ENCODE data around the gene STON1. TPM values are rescaled to one million over a fixed set of nuclear protein-coding genes. Genes with fewer than 3 reads are reported as not detected.

STON1 gene
- total RNA-seq, 1 experiment from 2014 or later, result 5.5 TPM

DNA sequence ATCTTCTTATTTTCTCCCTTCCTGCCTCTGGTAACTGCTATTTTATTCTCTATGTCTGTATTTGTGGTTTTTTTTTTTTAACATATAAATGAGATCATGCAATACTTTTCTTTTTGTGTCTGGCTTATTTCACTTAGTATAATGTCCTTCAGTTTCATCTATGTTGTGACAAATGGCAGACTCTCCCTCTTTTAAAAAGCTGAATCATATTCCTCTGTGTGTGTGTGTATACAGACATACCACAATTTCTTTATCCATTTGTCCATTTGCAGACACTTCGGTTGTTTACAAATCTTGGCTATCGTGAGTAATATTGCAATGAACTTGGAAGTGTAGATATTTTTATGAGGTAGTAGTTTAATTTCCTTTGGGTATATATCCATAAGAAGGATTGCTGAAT is 94.7 kb downstream of the STON1 start:
- no peaks in the 10 kb centered on the region for H3K27me3 ChIP-seq (ENCODE audit: insufficient read depth, low read length)
- H3K4me2 ChIP-seq (ENCODE audit: insufficient read depth, insufficient read length, low read length), result no peak overlapping the region
- no peaks in the 10 kb centered on the region for H3K79me1 ChIP-seq (ENCODE audit: insufficient read depth, low read depth, low read length, poor library complexity, severe bottlenecking)
- H2AK5ac ChIP-seq (ENCODE audit: insufficient read length, low read length), result no peak overlapping the region
- Mint-ChIP-seq H3K36me3 (ENCODE audit: insufficient read depth in 1 of 3, low read depth in 3 of 3) (peaks cover 0 to 6% (median 0%) of the 10 kb centered on the region in 3 experiments; a peak in 3 of 7 replicates), H3K4me3 (no peak overlapping the region), H3K4me1 (no peaks in the 10 kb centered on the region), H3K9me3 (peaks cover 6 to 7% of the 10 kb centered on the region in 2 experiments), H3K27ac (no peak overlapping the region), H3K27me3 (ENCODE audit: low read depth) (no peaks in the 10 kb centered on the region; the same call in 1 of the 2 replicates)
- no peak overlapping the region for H4K91ac ChIP-seq (ENCODE audit: insufficient read length, low read depth, low read length)
- TF ChIP-seq, protein P1, sequence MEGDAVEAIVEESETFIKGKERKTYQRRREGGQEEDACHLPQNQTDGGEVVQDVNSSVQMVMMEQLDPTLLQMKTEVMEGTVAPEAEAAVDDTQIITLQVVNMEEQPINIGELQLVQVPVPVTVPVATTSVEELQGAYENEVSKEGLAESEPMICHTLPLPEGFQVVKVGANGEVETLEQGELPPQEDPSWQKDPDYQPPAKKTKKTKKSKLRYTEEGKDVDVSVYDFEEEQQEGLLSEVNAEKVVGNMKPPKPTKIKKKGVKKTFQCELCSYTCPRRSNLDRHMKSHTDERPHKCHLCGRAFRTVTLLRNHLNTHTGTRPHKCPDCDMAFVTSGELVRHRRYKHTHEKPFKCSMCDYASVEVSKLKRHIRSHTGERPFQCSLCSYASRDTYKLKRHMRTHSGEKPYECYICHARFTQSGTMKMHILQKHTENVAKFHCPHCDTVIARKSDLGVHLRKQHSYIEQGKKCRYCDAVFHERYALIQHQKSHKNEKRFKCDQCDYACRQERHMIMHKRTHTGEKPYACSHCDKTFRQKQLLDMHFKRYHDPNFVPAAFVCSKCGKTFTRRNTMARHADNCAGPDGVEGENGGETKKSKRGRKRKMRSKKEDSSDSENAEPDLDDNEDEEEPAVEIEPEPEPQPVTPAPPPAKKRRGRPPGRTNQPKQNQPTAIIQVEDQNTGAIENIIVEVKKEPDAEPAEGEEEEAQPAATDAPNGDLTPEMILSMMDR (conservative IDR thresholded peaks at IDR 0.05), result no peak
- H3K23ac ChIP-seq (ENCODE audit: insufficient read length, low read depth, low read length), result no peak overlapping the region
- H3K4ac ChIP-seq (ENCODE audit: low read depth, low read length), result no peak overlapping the region
- H4K8ac ChIP-seq (replicated peaks; ENCODE audit: insufficient read length, low read depth, low read length), result no peak overlapping the region
- H3K18ac ChIP-seq (ENCODE audit: insufficient read length, low read depth, low read length), result no peak overlapping the region
- H4K5ac ChIP-seq (ENCODE audit: insufficient read length, low read depth, low read length), result no peak overlapping the region
- H3K79me2 ChIP-seq (ENCODE audit: insufficient read depth, low read length), result no peaks in the 10 kb centered on the region
- H3K4me1 ChIP-seq (ENCODE audit: insufficient read depth, low read length), result no peaks in the 10 kb centered on the region
- H2BK5ac ChIP-seq (ENCODE audit: insufficient read length, low read length), result no peak overlapping the region
- H3K14ac ChIP-seq (ENCODE audit: insufficient read depth, low read length), result no peak overlapping the region
- no peaks in the 10 kb centered on the region for H4K20me1 ChIP-seq (ENCODE audit: control insufficient read depth, insufficient read depth, insufficient read length)
- H2BK20ac ChIP-seq (ENCODE audit: low read depth, low read length, poor library complexity, severe bottlenecking), result no peak overlapping the region
- H3K9me3 ChIP-seq (ENCODE audit: control insufficient read depth, low read depth, low read length), result no peaks in the 10 kb centered on the region
- no peak overlapping the region for H3K56ac ChIP-seq (ENCODE audit: insufficient read length, low read depth, low read length)
- H2BK15ac ChIP-seq (ENCODE audit: low read depth, low read length), result no peak overlapping the region
- no peak overlapping the region for H3K27ac ChIP-seq (ENCODE audit: insufficient read length, low read depth, low read length)
- H2AFZ ChIP-seq (ENCODE audit: low read length), result no peak overlapping the region
- H3K9ac ChIP-seq (ENCODE audit: extremely low read depth, insufficient read length, low read length), result no peak overlapping the region
- no peaks in the 10 kb centered on the region for H3K23me2 ChIP-seq (ENCODE audit: insufficient read length, low read depth, low read length, poor library complexity, severe bottlenecking)
- H2BK120ac ChIP-seq (ENCODE audit: low read depth, low read length, poor library complexity, severe bottlenecking), result no peak overlapping the region
- no peak overlapping the region for H3T11ph ChIP-seq (ENCODE audit: low read length)
- no CpG with 5 or more reads among the region's 2 CpGs for WGBS (ENCODE audit: extremely low coverage, insufficient read length, low lambda C conversion rate)
- no peak for DNase-seq
- no peak overlapping the region for H2BK12ac ChIP-seq (ENCODE audit: insufficient read length, low read depth, low read length)

Data from H9 (cell line).